Upper lobe of left lung (tissue), 6 donors: ENCODE data around the gene KRT4. TPM values are rescaled to one million over a fixed set of nuclear protein-coding genes. Genes with fewer than 3 reads are reported as not detected.

Experiments used
- ATAC-seq, 2 donors: fragments of 200-7000 bp; cut with Tn5 transposase; one replicate each; pipeline ENCODE4 v1.9.1; 2022; ENCODE audit warnings: mild to moderate bottlenecking in 2 of 2, moderate library complexity in 2 of 2; ENCODE audit not compliant: low FRiP score in 2 of 2
- DNase-seq, 2 donors: peaks; one replicate each; pipeline ENCODE4 v3.0.0-alpha.2; 2019 to 2020
- H3K27ac ChIP-seq, 4 donors: fragments of 200-600 bp; sonication (generic); one replicate each; pipeline ENCODE4 v1.5.1; 2016 to 2019
- H3K27me3 ChIP-seq, 4 donors: fragments of 200-600 bp; sonication (generic); one replicate each; pipeline ENCODE4 v1.5.1; 2017 to 2019
- H3K36me3 ChIP-seq, 4 donors: fragments of 200-600 bp; sonication (generic); one replicate each; pipeline ENCODE4 v1.5.1; 2016 to 2019
- H3K4me1 ChIP-seq, 4 donors: fragments of 200-600 bp; sonication (generic); one replicate each; pipeline ENCODE4 v1.5.1; 2018 to 2019
- H3K4me3 ChIP-seq, 4 donors: fragments of 200-600 bp; sonication (generic); one replicate each; pipeline ENCODE4 v1.5.1; 2017 to 2019; ENCODE audit warnings: mild to moderate bottlenecking in 2 of 4, moderate library complexity in 1 of 4
- H3K9me3 ChIP-seq, 4 donors: fragments of 200-600 bp; sonication (generic); one replicate each; pipeline ENCODE4 v1.5.1; 2018 to 2019
- EP300 ChIP-seq, 4 donors: sonication (generic); formaldehyde crosslinking; IDR thresholded peaks; one replicate each; pipeline ENCODE4 v1.5.1; 2017; ENCODE audit warnings: antibody characterized with exemption in 4 of 4, control low read depth in 2 of 4
- POLR2A ChIP-seq, 4 donors: fragments of 450-650 bp; IDR thresholded peaks; one replicate each; pipeline ENCODE4 v1.5.1; 2016 to 2017; ENCODE audit warnings: antibody characterized with exemption in 4 of 4, mild to moderate bottlenecking in 2 of 4
- POLR2AphosphoS5 ChIP-seq, 2 donors: sonication (generic); formaldehyde crosslinking; IDR thresholded peaks; one replicate each; pipeline ENCODE4 v1.5.1; 2017; ENCODE audit warnings: antibody characterized with exemption in 2 of 2
- WGBS, 2 donors: methylation state at CpG; one replicate each; pipeline ENCODE4 v1.1.5; 2017 to 2018; 5-methylcytosine and 5-hydroxymethylcytosine counted together
- total RNA-seq, 6 donors: library from RNA; depleted of rRNA in 4 of 6; stranded (reverse); fragments of >200 nt in 4 of 6; gene quantifications; one replicate each; pipeline versions ENCODE4 v1.1.0 to v1.2.1, GENCODE V29; 2016 to 2021
- TF ChIP-seq, protein P1 (sequence below), 6 experiments: fragments of 450-650 bp in 4 of 6; fragments of 200-600 bp in 2 of 6; sonication (generic) in 2 of 6; IDR thresholded peaks; one replicate each; pipeline ENCODE4 v1.5.1; 2016 to 2019; ENCODE audit warnings: antibody characterized with exemption in 6 of 6
- donor health status: DM: no; HTN: no; CAD: no; lungs with moderate emphysema.
- donor health status: DM: no; HTN: yes; CAD: no; lungs with severe emphysema.

The KRT4 gene
- total RNA-seq, 6 donors from 2014 or later, result 2.1 to 36.1 (median 15.1) TPM

DNA sequence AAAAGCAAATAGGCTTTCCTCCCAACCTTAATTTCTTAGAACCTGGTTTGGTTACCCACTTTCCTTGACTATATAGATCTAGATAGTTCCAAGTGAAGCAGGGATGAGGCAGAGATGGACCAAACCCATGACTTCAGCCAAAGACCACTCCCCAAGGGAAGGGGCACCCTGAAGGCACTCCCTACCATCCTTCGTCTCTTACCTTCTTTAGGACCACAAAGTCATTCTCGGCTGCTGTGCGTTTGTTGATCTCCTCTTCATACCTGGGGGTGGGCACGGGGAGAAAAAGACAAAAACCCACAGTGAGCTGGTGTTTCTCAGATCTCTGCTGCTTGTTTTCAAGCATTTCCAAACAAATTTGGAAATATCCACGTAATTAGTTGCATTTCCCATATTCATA lies 3.4 kb downstream of the KRT4 start:
- H3K27me3 ChIP-seq, result peaks cover 0 to 5% (median 0%) of the 10 kb centered on the region in 4 donors
- no peak overlapping the region for H3K4me3 ChIP-seq
- H3K4me1 ChIP-seq, result peaks cover 3 to 20% (median 13%) of the 10 kb centered on the region in 4 donors
- DNase-seq, result no peak
- no peak for TF ChIP-seq POLR2AphosphoS5 (IDR thresholded peaks at IDR 0.05)
- TF ChIP-seq, protein P1, sequence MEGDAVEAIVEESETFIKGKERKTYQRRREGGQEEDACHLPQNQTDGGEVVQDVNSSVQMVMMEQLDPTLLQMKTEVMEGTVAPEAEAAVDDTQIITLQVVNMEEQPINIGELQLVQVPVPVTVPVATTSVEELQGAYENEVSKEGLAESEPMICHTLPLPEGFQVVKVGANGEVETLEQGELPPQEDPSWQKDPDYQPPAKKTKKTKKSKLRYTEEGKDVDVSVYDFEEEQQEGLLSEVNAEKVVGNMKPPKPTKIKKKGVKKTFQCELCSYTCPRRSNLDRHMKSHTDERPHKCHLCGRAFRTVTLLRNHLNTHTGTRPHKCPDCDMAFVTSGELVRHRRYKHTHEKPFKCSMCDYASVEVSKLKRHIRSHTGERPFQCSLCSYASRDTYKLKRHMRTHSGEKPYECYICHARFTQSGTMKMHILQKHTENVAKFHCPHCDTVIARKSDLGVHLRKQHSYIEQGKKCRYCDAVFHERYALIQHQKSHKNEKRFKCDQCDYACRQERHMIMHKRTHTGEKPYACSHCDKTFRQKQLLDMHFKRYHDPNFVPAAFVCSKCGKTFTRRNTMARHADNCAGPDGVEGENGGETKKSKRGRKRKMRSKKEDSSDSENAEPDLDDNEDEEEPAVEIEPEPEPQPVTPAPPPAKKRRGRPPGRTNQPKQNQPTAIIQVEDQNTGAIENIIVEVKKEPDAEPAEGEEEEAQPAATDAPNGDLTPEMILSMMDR (IDR thresholded peaks at IDR 0.05), result no peak
- TF ChIP-seq POLR2A (IDR thresholded peaks at IDR 0.05), result no peak
- WGBS, 2 donors, result 68 to 81% methylated on average over 5 of the region's 5 CpGs
- H3K27ac ChIP-seq, result no peak overlapping the region
- H3K36me3 ChIP-seq, result no peaks in the 10 kb centered on the region
- H3K9me3 ChIP-seq, result no peaks in the 10 kb centered on the region
- ATAC-seq, result no peak

DNA sequence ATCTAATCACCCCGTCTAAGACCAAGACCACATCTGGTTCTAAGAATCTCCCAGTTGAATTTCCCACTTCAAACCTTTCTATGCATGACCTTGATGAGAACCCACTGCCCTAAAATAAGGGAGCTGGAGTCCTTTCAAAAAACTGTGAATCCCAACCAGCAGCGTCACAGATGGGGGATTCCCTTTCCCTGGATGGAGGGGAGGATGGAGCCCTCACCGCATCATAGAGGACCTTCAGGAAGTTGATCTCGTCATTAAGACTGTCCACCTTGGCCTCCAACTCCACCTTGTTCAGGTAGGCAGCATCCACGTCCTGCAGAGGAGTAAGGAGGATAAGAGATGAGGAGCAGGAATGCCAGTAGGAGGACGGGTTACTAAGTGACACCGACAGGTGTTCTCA lies 4.8 kb downstream of the KRT4 start:
- Histone ChIP-seq H3K4me1 (peaks cover 2 to 10% (median 7%) of the 10 kb centered on the region in 4 donors), H3K9me3 (no peaks in the 10 kb centered on the region), H3K27ac (no peak overlapping the region), H3K27me3 (peaks cover 0 to 5% (median 0%) of the 10 kb centered on the region in 4 donors), H3K36me3 (no peaks in the 10 kb centered on the region), H3K4me3 (no peak overlapping the region)
- WGBS, 2 donors, result 81 to 82% methylated on average over 7 of the region's 7 CpGs
- TF ChIP-seq POLR2A (IDR thresholded peaks at IDR 0.05) (no peak), POLR2AphosphoS5 (IDR thresholded peaks at IDR 0.05) (no peak), EP300 (IDR thresholded peaks at IDR 0.05) (no peak)
- TF ChIP-seq, protein P1 (IDR thresholded peaks at IDR 0.05), result no peak
- DNase-seq (no peak), ATAC-seq (no peak)

DNA sequence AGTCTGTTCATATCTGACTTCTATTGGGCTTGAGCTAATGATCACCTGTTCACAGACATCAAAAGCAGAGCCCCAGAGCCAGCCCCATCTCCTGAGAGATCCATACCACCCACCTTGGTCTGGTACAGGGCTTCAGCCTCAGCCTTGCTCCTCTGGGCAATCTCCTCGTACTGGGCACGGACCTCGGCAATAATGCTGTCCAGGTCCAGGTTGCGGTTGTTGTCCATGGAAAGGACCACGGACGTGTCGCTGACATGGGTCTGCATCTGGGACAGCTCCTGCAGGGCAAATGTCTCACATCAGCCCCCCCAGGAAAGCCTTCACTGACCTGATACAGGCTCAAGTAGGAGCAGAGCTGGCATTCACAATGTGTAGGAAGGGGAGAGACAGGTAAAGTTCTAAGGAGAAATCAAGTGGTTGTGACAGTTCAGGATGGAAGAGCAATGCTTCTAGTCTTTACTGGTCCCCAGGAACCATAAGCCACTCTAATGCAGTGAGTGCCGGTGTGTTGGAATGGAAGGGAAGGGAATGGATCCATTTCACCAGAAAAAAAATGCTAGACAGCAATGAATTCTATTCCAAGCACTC lies 5.2 kb downstream of the KRT4 start:
- WGBS, 2 donors, result 89% methylated on average over 5 to 8 of the region's 8 CpGs
- peaks cover 0 to 5% (median 2%) of the 10 kb centered on the region in 4 donors for H3K4me1 ChIP-seq
- no peak overlapping the region for H3K4me3 ChIP-seq
- no peaks in the 10 kb centered on the region for H3K9me3 ChIP-seq
- no peaks in the 10 kb centered on the region for H3K36me3 ChIP-seq
- no peak overlapping the region for H3K27ac ChIP-seq
- H3K27me3 ChIP-seq, result peaks cover 0 to 5% (median 0%) of the 10 kb centered on the region in 4 donors
- ATAC-seq (no peak), DNase-seq (no peak)
- TF ChIP-seq, protein P1 (IDR thresholded peaks at IDR 0.05), result no peak
- TF ChIP-seq POLR2A (IDR thresholded peaks at IDR 0.05) (no peak), EP300 (IDR thresholded peaks at IDR 0.05) (no peak), POLR2AphosphoS5 (IDR thresholded peaks at IDR 0.05) (no peak)

GRCh38 chr12:52807544-52808470 lies 6.1 kb downstream of the KRT4 start:
- Histone ChIP-seq H3K27ac (no peak overlapping the region), H3K27me3 (peaks cover 0 to 5% (median 0%) of the 10 kb centered on the region in 4 donors), H3K9me3 (no peaks in the 10 kb centered on the region), H3K36me3 (no peaks in the 10 kb centered on the region), H3K4me1 (no peaks in the 10 kb centered on the region), H3K4me3 (no peak overlapping the region)
- 86 to 90% methylated on average over 16 of the region's 16 CpGs for WGBS, 2 donors
- TF ChIP-seq, protein P1 (IDR thresholded peaks at IDR 0.05), result no peak
- TF ChIP-seq POLR2A (IDR thresholded peaks at IDR 0.05) (no peak), POLR2AphosphoS5 (IDR thresholded peaks at IDR 0.05) (no peak), EP300 (IDR thresholded peaks at IDR 0.05) (no peak)
- no peak for ATAC-seq
- peak in 1 of 2 donors; percentile 53 for DNase-seq
